Keratinocyte (primary cell): Measurements from ENCODE around the gene TBC1D5. TPM values are rescaled to one million over a fixed set of nuclear protein-coding genes. Genes with fewer than 3 reads are reported as not detected.

Experiments used
- DNase-seq: peaks from one replicate; pipeline ENCODE4 v3.0.0-alpha.2; 2011; ENCODE audit warnings: low read depth, missing footprints, low spot score
- FAIRE-seq: peaks from 2 replicates; lab custom pipeline; 2011; peaks lifted over from hg19 to GRCh38; lab: Jason Lieb, UNC
- H2AFZ ChIP-seq: 2 replicates; pipeline ENCODE4 v1.6.0; 2012; ENCODE audit warnings: low read length, control low read depth, inconsistent platforms; ENCODE audit not compliant: control insufficient read depth
- H3K27ac ChIP-seq: 2 replicates; pipeline ENCODE4 v1.5.1; 2011; ENCODE audit warnings: low read length; ENCODE audit not compliant: control insufficient read depth, insufficient read depth
- H3K27me3 ChIP-seq: 3 replicates; pipeline ENCODE4 v1.6.0; 2011; ENCODE audit warnings: low read length; ENCODE audit not compliant: control insufficient read depth, insufficient read depth; ENCODE audit errors: extremely low read depth
- H3K36me3 ChIP-seq, 2 experiments: 2 replicates in 1 of 2; 3 replicates in 1 of 2; pipeline ENCODE4 v1.5.1; 2011; ENCODE audit warnings: low read length in 2 of 2, mild to moderate bottlenecking in 1 of 2; ENCODE audit not compliant: control insufficient read depth in 2 of 2, insufficient read depth in 2 of 2; ENCODE audit errors: extremely low read depth in 1 of 2
- H3K4me1 ChIP-seq: 3 replicates; pipeline ENCODE4 v1.5.1; 2011; ENCODE audit warnings: low read length; ENCODE audit not compliant: control insufficient read depth, insufficient read depth; ENCODE audit errors: extremely low read depth
- H3K4me2 ChIP-seq: 3 replicates; pipeline ENCODE4 v1.6.0; 2011; ENCODE audit warnings: low read depth, low read length; ENCODE audit not compliant: control insufficient read depth, insufficient read depth; ENCODE audit errors: extremely low read depth
- H3K4me3 ChIP-seq, 3 experiments: fragments of 200-600 bp in 1 of 3; sonication (generic) in 1 of 3; 2 replicates in 2 of 3; 3 replicates in 1 of 3; pipeline ENCODE4 v1.5.1; 2011 to 2016; ENCODE audit warnings: low read length in 3 of 3, mild to moderate bottlenecking in 3 of 3, control low read depth in 2 of 3, inconsistent platforms in 1 of 3, low read depth in 1 of 3, mixed read lengths in 1 of 3, mixed run types in 1 of 3, moderate library complexity in 1 of 3; ENCODE audit not compliant: control insufficient read depth in 2 of 3, insufficient read depth in 2 of 3; ENCODE audit errors: extremely low read depth in 1 of 3
- H3K79me2 ChIP-seq: 2 replicates; pipeline ENCODE4 v1.6.0; 2012; ENCODE audit warnings: low read length; ENCODE audit not compliant: control insufficient read depth, insufficient read depth
- H3K9ac ChIP-seq: 3 replicates; pipeline ENCODE4 v1.6.0; 2011; ENCODE audit warnings: low read length; ENCODE audit not compliant: control insufficient read depth, insufficient read depth; ENCODE audit errors: extremely low read depth
- H3K9me1 ChIP-seq: 3 replicates; pipeline ENCODE4 v1.6.0; 2011; ENCODE audit warnings: low read length; ENCODE audit not compliant: control insufficient read depth, insufficient read depth; ENCODE audit errors: extremely low read depth
- H3K9me3 ChIP-seq: 2 replicates; pipeline ENCODE4 v1.5.1; 2012; ENCODE audit warnings: low read depth, low read length; ENCODE audit not compliant: control insufficient read depth
- H4K20me1 ChIP-seq: 3 replicates; pipeline ENCODE4 v1.6.0; 2011; ENCODE audit warnings: low read length; ENCODE audit not compliant: control insufficient read depth, insufficient read depth; ENCODE audit errors: extremely low read depth
- CTCF ChIP-seq, 3 experiments: IDR thresholded peaks in 1 of 3; conservative IDR thresholded peaks in 1 of 3; optimal IDR thresholded peaks in 1 of 3; 2 replicates in 2 of 3; 3 replicates in 1 of 3; pipeline versions ENCODE3 to v1.5.1; 2011; ENCODE audit warnings: low read length in 3 of 3, mild to moderate bottlenecking in 3 of 3, moderate library complexity in 2 of 3, control low read depth in 1 of 3, inconsistent platforms in 1 of 3; ENCODE audit not compliant: insufficient read depth in 2 of 3; ENCODE audit errors: extremely low read depth in 1 of 3
- EZH2 ChIP-seq: IDR thresholded peaks from one replicate; pipeline ENCODE4 v1.6.1; 2012; ENCODE audit warnings: inconsistent platforms, mild to moderate bottlenecking, low read length, moderate library complexity
- dilution Hi-C: fragments of 300-500 bp; cut with MboI; formaldehyde crosslinking; loops from one replicate; pipeline ENCODE4 v1.7.0; 2020; ENCODE audit warnings: low sequenced_read_pairs; ENCODE audit not compliant: extremely low pct_ligation_motif_present
- polyA plus RNA-seq, 5 experiments: library from polyadenylated mRNA; depleted of rRNA in 3 of 5; stranded (reverse) in 3 of 5; stranded (forward) in 1 of 5; unstranded in 1 of 5; fragments of >200 nt; gene quantifications; 1 replicate in 1 of 5; 2 replicates in 3 of 5; 3 replicates in 1 of 5; pipeline versions ENCODE4 v1.2.1 to v1.2.3, GENCODE V29; 2011 to 2012; ENCODE audit warnings: missing spikeins in 2 of 5, low read depth in 1 of 5, low replicate concordance in 1 of 5

The TBC1D5 gene
- polyA plus RNA-seq, 1 donor (not counting 4 experiments of a cell fraction or from before 2014, with no cell fraction given) = 25.8 TPM

- no peaks in the 10 kb centered on the region for H4K20me1 ChIP-seq
- H3K4me1 ChIP-seq = no peaks in the 10 kb centered on the region
- TF ChIP-seq EZH2 = no peak
- dilution Hi-C loops = no loop called here
- H3K9me3 ChIP-seq = no peaks in the 10 kb centered on the region
- H3K9ac ChIP-seq = no peak overlapping the region
- H3K4me3 ChIP-seq = no peak overlapping the region
- no peak for FAIRE-seq
- no peak for DNase-seq
- no peak overlapping the region for H2AFZ ChIP-seq
- H3K9me1 ChIP-seq = no peaks in the 10 kb centered on the region
- H3K27me3 ChIP-seq = no peaks in the 10 kb centered on the region
- H3K79me2 ChIP-seq = no peaks in the 10 kb centered on the region
- no peak overlapping the region for H3K4me2 ChIP-seq
- no peaks in the 10 kb centered on the region for H3K36me3 ChIP-seq
- no peak overlapping the region for H3K27ac ChIP-seq
Measured at GRCh38 chr3:17423786-17424536, 318.5 kb downstream of the TBC1D5 start.

- Histone ChIP-seq H3K4me2 (no peak overlapping the region), H3K79me2 (no peaks in the 10 kb centered on the region), H3K9me1 (no peaks in the 10 kb centered on the region), H3K4me3 (no peak overlapping the region), H3K9me3 (no peaks in the 10 kb centered on the region), H3K9ac (no peak overlapping the region), H4K20me1 (no peaks in the 10 kb centered on the region), H3K27me3 (no peaks in the 10 kb centered on the region), H3K36me3 (no peaks in the 10 kb centered on the region), H2AFZ (no peak overlapping the region), H3K4me1 (no peaks in the 10 kb centered on the region), H3K27ac (no peak overlapping the region)
- dilution Hi-C loops = no loop called here
- FAIRE-seq (no peak), DNase-seq (no peak)
- no peak for TF ChIP-seq CTCF (optimal IDR thresholded peaks at IDR 0.05 in 1 of 3, IDR thresholded peaks at IDR 0.05 in 1 of 3, conservative IDR thresholded peaks at IDR 0.05 in 1 of 3; ENCODE audit: extremely low read depth in 1 of 3, insufficient read depth in 2 of 3, low read length in 3 of 3)
Measured at GRCh38 chr3:17422636-17423035, 319.8 kb downstream of the TBC1D5 start.

- Histone ChIP-seq H2AFZ (no peak overlapping the region), H3K4me3 (no peak overlapping the region), H3K36me3 (no peaks in the 10 kb centered on the region), H4K20me1 (no peaks in the 10 kb centered on the region), H3K79me2 (no peaks in the 10 kb centered on the region), H3K27ac (no peak overlapping the region), H3K9me1 (no peaks in the 10 kb centered on the region), H3K4me1 (no peaks in the 10 kb centered on the region), H3K4me2 (no peak overlapping the region), H3K27me3 (no peaks in the 10 kb centered on the region), H3K9ac (no peak overlapping the region), H3K9me3 (no peaks in the 10 kb centered on the region)
- FAIRE-seq (no peak), DNase-seq (no peak)
- TF ChIP-seq EZH2 (no peak), CTCF (optimal IDR thresholded peaks at IDR 0.05 in 1 of 3, IDR thresholded peaks at IDR 0.05 in 1 of 3, conservative IDR thresholded peaks at IDR 0.05 in 1 of 3; ENCODE audit: extremely low read depth in 1 of 3, insufficient read depth in 2 of 3, low read length in 3 of 3) (no peak)
- dilution Hi-C loops = no loop called here
Measured at GRCh38 chr3:17420668-17421067, 321.8 kb downstream of the TBC1D5 start.
